ENCODE results near the gene SLC2A3.
"Not testable (repeated sequence)": the region's sequence is repeated elsewhere in the genome, so short reads cannot be mapped to it uniquely, and the experiment has no call there.

Gene SLC2A3

GRCh38 chr12:7915661-7916403 is 20.2 kb downstream of the SLC2A3 start:
- no peak for DNase-seq (ENCODE audit: low spot score)

GRCh38 chr12:7910106-7910505 is 25.9 kb downstream of the SLC2A3 start:
- DNase-seq (ENCODE audit: low spot score): not testable (repeated sequence)

- DNase-seq (ENCODE audit: low spot score): peak; percentile 58
Observed at GRCh38 chr12:7907009-7907408, 29.0 kb downstream of the SLC2A3 start.

GRCh38 chr12:7906303-7906702 is 29.7 kb downstream of the SLC2A3 start:
- DNase-seq (ENCODE audit: low spot score): not testable (repeated sequence)

GRCh38 chr12:7905600-7906125 is 30.3 kb downstream of the SLC2A3 start:
- DNase-seq (ENCODE audit: low spot score): not testable (repeated sequence)

- DNase-seq (ENCODE audit: low spot score): no peak
Observed at GRCh38 chr12:7905071-7905470, 30.9 kb downstream of the SLC2A3 start.

GRCh38 chr12:7902416-7902815 is 33.6 kb downstream of the SLC2A3 start:
- not testable (repeated sequence) for DNase-seq (ENCODE audit: low spot score)

GRCh38 chr12:7899755-7900154 is 36.2 kb downstream of the SLC2A3 start:
- DNase-seq (ENCODE audit: low spot score): no peak

- DNase-seq (ENCODE audit: low spot score): not testable (repeated sequence)
Observed at GRCh38 chr12:7896726-7897125, 39.3 kb downstream of the SLC2A3 start.

GRCh38 chr12:7892186-7892980 is 43.6 kb downstream of the SLC2A3 start:
- no peak for DNase-seq (ENCODE audit: low spot score)

- DNase-seq (ENCODE audit: low spot score): no peak
Observed at GRCh38 chr12:7884689-7885088, 51.3 kb downstream of the SLC2A3 start.

GRCh38 chr12:7881736-7882120 is 54.3 kb downstream of the SLC2A3 start:
- not testable (repeated sequence) for DNase-seq (ENCODE audit: low spot score)

GRCh38 chr12:7880952-7881735 is 54.8 kb downstream of the SLC2A3 start:
- DNase-seq (ENCODE audit: low spot score): not testable (repeated sequence)

- DNase-seq (ENCODE audit: low spot score): no peak
Observed at GRCh38 chr12:7879246-7879645, 56.7 kb downstream of the SLC2A3 start.

GRCh38 chr12:7877420-7877819 is 58.6 kb downstream of the SLC2A3 start:
- no peak for DNase-seq (ENCODE audit: low spot score)

GRCh38 chr12:7872566-7873319 is 63.2 kb downstream of the SLC2A3 start, which contains the start of gene SLC2A14:
TSS of gene SLC2A14 (minus strand) at chr12:7872915. CDS start at chr12:7869880, 3,035 bp downstream.
- DNase-seq (ENCODE audit: low spot score): no peak

- DNase-seq (ENCODE audit: low spot score): no peak
Observed at GRCh38 chr12:7870335-7870734, 65.7 kb downstream of the SLC2A3 start.
